ENCODE measurements around the gene RSPH10B2. TPM values are rescaled to one million over a fixed set of nuclear protein-coding genes. Genes with fewer than 3 reads are reported as not detected.
A peak's percentile ranks its signal among the peaks of the same experiment; 100 is the strongest.
"Not testable (repeated sequence)": the region's sequence is repeated elsewhere in the genome, so short reads cannot be mapped to it uniquely, and the experiment has no call there.

RSPH10B2 gene
- total RNA-seq, 2 experiments from 2014 or later: 0.63 TPM

DNA sequence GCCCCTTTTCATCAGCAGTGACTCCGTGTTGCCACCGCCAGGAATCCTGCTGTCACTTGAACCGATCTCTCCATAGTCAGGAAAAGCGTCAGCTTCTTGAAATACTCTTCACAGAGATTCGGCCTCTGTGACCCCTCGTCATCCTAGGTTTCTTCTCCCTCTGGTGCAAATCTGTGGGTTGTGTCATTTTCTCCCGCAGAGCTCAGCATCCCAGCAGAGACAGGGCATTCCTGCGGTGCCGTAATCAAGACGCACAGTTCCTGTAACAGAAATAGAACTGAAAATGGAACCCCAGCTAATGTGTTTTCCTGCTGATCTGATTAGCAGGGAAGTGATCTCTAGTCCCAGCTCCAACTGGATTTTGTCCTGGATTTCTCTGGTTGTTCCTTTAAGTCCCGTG, 40.4 kb downstream of the RSPH10B2 start:
- H3K4me3 Mint-ChIP-seq; ATAC-seq; CTCF ChIA-PET; POLR2A ChIA-PET; H3K27ac Mint-ChIP-seq; H3K4me1 Mint-ChIP-seq (ENCODE audit: low read depth); H3K27me3 Mint-ChIP-seq; H3K9me3 Mint-ChIP-seq; intact Hi-C loops (cut with micrococcal nuclease); H3K36me3 Mint-ChIP-seq (ENCODE audit: low read depth); DNase-seq: not testable (repeated sequence)

GRCh38 chr7:6797218-6797617, 43.3 kb downstream of the RSPH10B2 start:
- H3K4me3 Mint-ChIP-seq; H3K36me3 Mint-ChIP-seq (ENCODE audit: low read depth); H3K9me3 Mint-ChIP-seq; H3K27ac Mint-ChIP-seq; H3K27me3 Mint-ChIP-seq; H3K4me1 Mint-ChIP-seq (ENCODE audit: low read depth); POLR2A ChIA-PET; CTCF ChIA-PET; DNase-seq; ATAC-seq; intact Hi-C loops (cut with micrococcal nuclease): not testable (repeated sequence)

DNA sequence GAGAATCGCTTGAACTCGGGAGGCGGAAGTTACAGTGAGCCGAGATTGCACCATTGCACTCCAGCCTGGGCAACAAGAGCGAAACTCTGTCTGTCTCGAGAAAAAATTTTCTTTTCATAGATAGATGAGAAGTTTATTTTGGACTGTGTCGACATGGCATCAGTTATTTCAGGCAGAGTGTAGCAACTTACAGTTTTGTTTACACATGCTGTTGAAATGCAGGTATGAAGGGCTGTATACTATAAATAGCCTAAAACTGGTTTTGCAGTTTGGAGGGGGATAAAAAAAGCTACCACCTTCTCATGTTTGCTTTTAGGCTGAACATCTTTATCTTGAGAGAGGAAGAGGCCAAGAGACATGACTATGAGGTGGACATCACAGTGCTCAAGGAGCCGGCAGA, 44.1 kb downstream of the RSPH10B2 start:
- H3K36me3 Mint-ChIP-seq (ENCODE audit: low read depth); POLR2A ChIA-PET; CTCF ChIA-PET; intact Hi-C loops (cut with micrococcal nuclease); ATAC-seq; DNase-seq; H3K27me3 Mint-ChIP-seq; H3K9me3 Mint-ChIP-seq; H3K4me3 Mint-ChIP-seq; H3K27ac Mint-ChIP-seq; H3K4me1 Mint-ChIP-seq (ENCODE audit: low read depth): not testable (repeated sequence)

DNA sequence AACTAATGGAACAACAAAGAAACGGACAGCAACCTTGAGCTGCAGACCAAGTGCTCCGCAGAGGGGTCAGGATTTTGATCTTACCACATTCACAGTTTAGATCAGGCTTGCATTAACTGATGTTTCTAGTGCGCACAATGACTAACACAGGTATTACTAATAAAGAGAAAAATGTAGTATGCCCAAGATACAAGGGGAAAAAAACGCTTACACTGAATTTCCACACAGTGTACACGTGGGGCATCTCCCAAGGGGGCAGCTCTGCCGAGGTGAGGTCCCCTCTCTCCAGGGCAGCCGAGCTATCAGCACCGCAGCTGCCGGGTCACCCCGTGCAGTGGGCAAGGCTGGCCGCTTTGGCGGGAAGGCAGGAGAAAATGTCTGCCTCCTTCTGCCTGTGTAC, 46.0 kb downstream of the RSPH10B2 start:
- CTCF ChIA-PET; DNase-seq; H3K27me3 Mint-ChIP-seq; H3K4me3 Mint-ChIP-seq; ATAC-seq; H3K36me3 Mint-ChIP-seq (ENCODE audit: low read depth); H3K9me3 Mint-ChIP-seq; intact Hi-C loops (cut with micrococcal nuclease); H3K27ac Mint-ChIP-seq; POLR2A ChIA-PET; H3K4me1 Mint-ChIP-seq (ENCODE audit: low read depth): not testable (repeated sequence)

DNA sequence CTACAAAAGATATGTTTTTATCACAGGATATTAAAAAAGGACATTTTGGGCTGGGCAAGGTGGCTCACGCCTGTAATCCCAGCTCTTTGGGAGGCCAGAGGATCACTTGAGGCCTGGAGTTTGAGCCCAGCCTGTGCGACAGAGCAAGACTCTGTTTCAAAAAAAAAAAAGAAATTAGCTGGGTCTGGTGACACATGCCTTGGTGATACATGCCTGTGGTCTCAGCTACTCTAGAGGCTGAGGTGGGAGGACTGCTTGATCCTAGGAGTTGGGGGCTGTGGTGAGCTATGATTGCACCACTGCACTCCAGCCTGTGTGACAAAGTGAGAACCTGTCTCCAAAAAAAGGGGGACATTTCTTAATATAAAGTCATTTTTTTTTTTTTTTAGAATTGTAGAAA, 46.4 kb downstream of the RSPH10B2 start:
- intact Hi-C loops (cut with micrococcal nuclease); H3K36me3 Mint-ChIP-seq (ENCODE audit: low read depth); H3K27ac Mint-ChIP-seq; H3K9me3 Mint-ChIP-seq; H3K4me3 Mint-ChIP-seq; POLR2A ChIA-PET; DNase-seq; CTCF ChIA-PET; H3K4me1 Mint-ChIP-seq (ENCODE audit: low read depth); ATAC-seq; H3K27me3 Mint-ChIP-seq: not testable (repeated sequence)

DNA sequence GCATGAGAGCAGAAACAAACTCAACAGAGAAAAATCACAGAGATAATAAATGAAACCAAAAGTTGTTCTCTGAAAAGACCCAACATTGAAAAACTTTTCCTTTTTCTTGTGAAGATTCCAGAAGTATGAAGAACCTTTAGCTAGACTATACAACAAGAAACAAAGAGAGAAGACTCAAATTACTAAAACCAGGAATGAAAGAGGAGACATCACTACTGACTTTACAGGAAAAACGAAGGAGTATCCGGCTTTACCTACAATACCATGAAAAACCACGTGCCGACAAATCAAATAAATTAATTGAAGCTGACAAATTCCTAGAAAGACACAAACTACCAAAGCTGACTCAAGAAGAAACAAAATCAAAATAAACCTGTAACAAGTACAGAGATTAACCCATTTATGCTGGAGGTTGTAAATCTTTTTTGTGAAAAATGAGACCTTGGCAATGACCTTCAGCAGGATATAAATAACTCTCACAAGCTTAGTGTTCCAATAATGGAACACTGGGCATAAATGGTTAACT, 53.6 kb downstream of the RSPH10B2 start:
- ATAC-seq; H3K27me3 Mint-ChIP-seq; H3K9me3 Mint-ChIP-seq; H3K36me3 Mint-ChIP-seq (ENCODE audit: low read depth); H3K27ac Mint-ChIP-seq; DNase-seq; H3K4me3 Mint-ChIP-seq; intact Hi-C loops (cut with micrococcal nuclease); CTCF ChIA-PET; H3K4me1 Mint-ChIP-seq (ENCODE audit: low read depth); POLR2A ChIA-PET: not testable (repeated sequence)

DNA sequence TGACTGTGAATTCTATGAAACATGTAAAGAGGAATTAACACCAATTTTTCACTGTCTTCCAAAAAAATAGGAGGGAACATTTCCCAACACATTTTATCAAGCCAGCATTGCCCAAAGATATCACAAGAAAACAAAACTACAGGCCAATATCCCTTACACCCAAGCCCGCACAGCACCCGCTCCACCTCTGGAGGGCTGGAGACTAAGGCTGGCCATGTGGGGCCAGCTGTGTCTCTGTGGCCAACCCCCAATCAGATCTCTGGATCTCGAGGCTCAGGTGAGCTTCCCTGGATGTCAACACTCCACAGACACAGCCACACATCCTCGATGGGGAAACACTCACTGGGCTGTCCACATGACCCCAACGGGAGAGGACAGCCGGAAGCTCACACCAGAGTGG, 54.1 kb downstream of the RSPH10B2 start:
- H3K36me3 Mint-ChIP-seq (ENCODE audit: low read depth); H3K27ac Mint-ChIP-seq: not testable (repeated sequence)

GRCh38 chr7:6813011-6813410, 59.1 kb downstream of the RSPH10B2 start:
- DNase-seq; ATAC-seq; H3K27ac Mint-ChIP-seq; H3K4me3 Mint-ChIP-seq; intact Hi-C loops (cut with micrococcal nuclease); H3K9me3 Mint-ChIP-seq; CTCF ChIA-PET; H3K4me1 Mint-ChIP-seq (ENCODE audit: low read depth); H3K27me3 Mint-ChIP-seq; POLR2A ChIA-PET: not testable (repeated sequence)
- peaks cover 10% of the 10 kb centered on the region for H3K36me3 Mint-ChIP-seq (ENCODE audit: low read depth)

More for the DNA sequence above, 54.1 kb downstream of the RSPH10B2 start:
- intact Hi-C loops (cut with micrococcal nuclease); POLR2A ChIA-PET; ATAC-seq; H3K9me3 Mint-ChIP-seq; H3K27me3 Mint-ChIP-seq; H3K4me1 Mint-ChIP-seq (ENCODE audit: low read depth); CTCF ChIA-PET; H3K4me3 Mint-ChIP-seq; DNase-seq: not testable (repeated sequence)

GRCh38 chr7:6815470-6815869, 61.6 kb downstream of the RSPH10B2 start:
- ATAC-seq; H3K27ac Mint-ChIP-seq; H3K27me3 Mint-ChIP-seq; H3K4me1 Mint-ChIP-seq (ENCODE audit: low read depth); intact Hi-C loops (cut with micrococcal nuclease); DNase-seq; H3K9me3 Mint-ChIP-seq; POLR2A ChIA-PET; CTCF ChIA-PET; H3K4me3 Mint-ChIP-seq: not testable (repeated sequence)
- peaks cover 14% of the 10 kb centered on the region for H3K36me3 Mint-ChIP-seq (ENCODE audit: low read depth)

DNA sequence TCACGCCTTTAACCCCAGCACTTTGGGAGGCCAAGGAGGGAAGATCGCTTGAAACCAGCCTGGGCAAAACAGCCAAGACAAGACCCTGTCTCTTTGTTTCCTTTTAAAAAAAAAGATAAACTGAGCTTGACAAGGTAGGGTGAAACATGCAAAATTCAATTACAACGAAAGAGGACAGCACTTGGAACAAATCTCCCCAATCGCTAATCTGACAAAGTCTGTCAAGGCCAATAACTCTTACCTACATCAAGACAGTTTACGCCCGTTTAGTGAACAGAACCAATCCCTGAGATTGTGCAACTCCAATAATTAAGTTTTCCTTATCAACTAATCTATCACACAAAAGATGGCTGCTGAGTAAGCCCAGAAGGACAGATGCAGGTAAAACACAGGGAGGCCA, 67.7 kb downstream of the RSPH10B2 start:
- DNase-seq; H3K9me3 Mint-ChIP-seq; H3K4me3 Mint-ChIP-seq; H3K4me1 Mint-ChIP-seq (ENCODE audit: low read depth); H3K27me3 Mint-ChIP-seq; H3K27ac Mint-ChIP-seq; intact Hi-C loops (cut with micrococcal nuclease); POLR2A ChIA-PET; ATAC-seq; CTCF ChIA-PET: not testable (repeated sequence)
- peaks cover 17% of the 10 kb centered on the region for H3K36me3 Mint-ChIP-seq (ENCODE audit: low read depth)

GRCh38 chr7:6825236-6826125, 71.6 kb downstream of the RSPH10B2 start:
- DNase-seq; POLR2A ChIA-PET; CTCF ChIA-PET; intact Hi-C loops (cut with micrococcal nuclease); H3K9me3 Mint-ChIP-seq; H3K4me1 Mint-ChIP-seq (ENCODE audit: low read depth); H3K27me3 Mint-ChIP-seq: not testable (repeated sequence)
- Mint-ChIP-seq H3K27ac (peak overlapping the region; percentile 66), H3K36me3 (ENCODE audit: low read depth) (peaks cover 11% of the 10 kb centered on the region), H3K4me3 (peak overlapping the region; percentile 70)
- peak; percentile 71 for ATAC-seq

- peak; percentile 87 for DNase-seq
- intact Hi-C loops (cut with micrococcal nuclease); H3K4me1 Mint-ChIP-seq (ENCODE audit: low read depth); POLR2A ChIA-PET; H3K9me3 Mint-ChIP-seq; CTCF ChIA-PET; H3K27me3 Mint-ChIP-seq: not testable (repeated sequence)
- H3K4me3 Mint-ChIP-seq: peak within 1 kb of the TSS; percentile 91
- peaks cover 10% of the 10 kb centered on the region for H3K36me3 Mint-ChIP-seq (ENCODE audit: low read depth)
- ATAC-seq: peak; percentile 93
- peak within 1 kb of the TSS; percentile 95 for H3K27ac Mint-ChIP-seq
Measured at GRCh38 chr7:6826151-6826550, 72.2 kb downstream of the RSPH10B2 start, which contains the start of gene CCZ1B. CCZ1B (minus strand) TSS chr7:6826275; CDS start chr7:6826197, 78 bp downstream.

All from activated CD8-positive, alpha-beta T cell treated with anti-CD3 and anti-CD28 coated beads for 36 hours (primary cell).